Measurements from ENCODE around the gene UBR1. TPM values are rescaled to one million over a fixed set of nuclear protein-coding genes. Genes with fewer than 3 reads are reported as not detected.

The UBR1 gene
- total RNA-seq, 1 donor from 2014 or later = 16.9 TPM

DNA sequence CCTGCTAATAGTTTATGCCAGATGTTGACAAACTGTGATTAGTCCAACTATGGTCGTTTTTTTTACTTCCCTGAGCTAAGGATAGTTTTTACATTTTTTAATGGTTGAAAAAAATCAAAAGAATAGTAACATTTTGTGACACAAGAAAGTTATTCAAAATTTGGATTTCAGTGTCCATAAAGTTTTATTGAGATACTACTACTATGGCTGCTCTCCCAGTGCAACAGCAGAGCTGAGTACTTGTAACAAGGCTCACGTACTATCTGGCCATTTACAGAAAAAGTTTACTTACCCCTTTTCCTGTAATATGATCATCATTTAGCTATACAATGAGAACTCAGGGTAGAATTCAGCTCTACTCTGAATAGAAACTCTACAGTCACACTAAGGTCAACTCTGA, 16.0 kb upstream of the UBR1 start:
- no peak overlapping the region for H3K4me3 ChIP-seq (ENCODE audit: low read depth, low read length)
- H3K27me3 ChIP-seq (ENCODE audit: control insufficient read depth, insufficient read depth, low read length) = no peaks in the 10 kb centered on the region
- no peak for DNase-seq (ENCODE audit: low read depth)
- TF ChIP-seq, protein P1, sequence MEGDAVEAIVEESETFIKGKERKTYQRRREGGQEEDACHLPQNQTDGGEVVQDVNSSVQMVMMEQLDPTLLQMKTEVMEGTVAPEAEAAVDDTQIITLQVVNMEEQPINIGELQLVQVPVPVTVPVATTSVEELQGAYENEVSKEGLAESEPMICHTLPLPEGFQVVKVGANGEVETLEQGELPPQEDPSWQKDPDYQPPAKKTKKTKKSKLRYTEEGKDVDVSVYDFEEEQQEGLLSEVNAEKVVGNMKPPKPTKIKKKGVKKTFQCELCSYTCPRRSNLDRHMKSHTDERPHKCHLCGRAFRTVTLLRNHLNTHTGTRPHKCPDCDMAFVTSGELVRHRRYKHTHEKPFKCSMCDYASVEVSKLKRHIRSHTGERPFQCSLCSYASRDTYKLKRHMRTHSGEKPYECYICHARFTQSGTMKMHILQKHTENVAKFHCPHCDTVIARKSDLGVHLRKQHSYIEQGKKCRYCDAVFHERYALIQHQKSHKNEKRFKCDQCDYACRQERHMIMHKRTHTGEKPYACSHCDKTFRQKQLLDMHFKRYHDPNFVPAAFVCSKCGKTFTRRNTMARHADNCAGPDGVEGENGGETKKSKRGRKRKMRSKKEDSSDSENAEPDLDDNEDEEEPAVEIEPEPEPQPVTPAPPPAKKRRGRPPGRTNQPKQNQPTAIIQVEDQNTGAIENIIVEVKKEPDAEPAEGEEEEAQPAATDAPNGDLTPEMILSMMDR (IDR thresholded peaks at IDR 0.05; ENCODE audit: insufficient read depth, low read length, poor library complexity, severe bottlenecking) = no peak
- no peaks in the 10 kb centered on the region for H3K36me3 ChIP-seq (ENCODE audit: control insufficient read depth, insufficient read depth, low read length)

DNA sequence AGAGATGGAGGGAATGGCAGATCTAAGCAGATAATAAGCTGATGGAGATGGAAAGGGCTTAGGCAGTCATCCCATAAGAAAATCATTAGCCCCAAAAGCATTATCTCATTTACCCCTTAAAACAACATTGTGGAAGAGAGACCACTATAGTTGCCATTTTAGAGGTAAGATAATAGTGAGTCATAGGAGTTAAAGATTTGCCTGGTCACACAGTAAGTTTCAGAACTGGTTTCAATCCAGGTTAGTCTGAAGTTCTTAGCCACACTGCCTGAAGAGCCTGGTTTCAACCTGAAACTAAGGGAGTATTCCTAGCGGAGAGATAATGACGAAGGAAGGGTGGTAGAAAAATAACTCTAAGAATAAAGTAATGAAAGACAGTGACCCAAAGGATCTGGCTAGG, 13.0 kb upstream of the UBR1 start:
- Histone ChIP-seq H3K36me3 (ENCODE audit: control insufficient read depth, insufficient read depth, low read length) (no peaks in the 10 kb centered on the region), H3K4me3 (ENCODE audit: low read depth, low read length) (no peak overlapping the region), H3K27me3 (ENCODE audit: control insufficient read depth, insufficient read depth, low read length) (no peaks in the 10 kb centered on the region)
- no peak for DNase-seq (ENCODE audit: low read depth)
- TF ChIP-seq, protein P1 (IDR thresholded peaks at IDR 0.05; ENCODE audit: insufficient read depth, low read length, poor library complexity, severe bottlenecking) = no peak

DNA sequence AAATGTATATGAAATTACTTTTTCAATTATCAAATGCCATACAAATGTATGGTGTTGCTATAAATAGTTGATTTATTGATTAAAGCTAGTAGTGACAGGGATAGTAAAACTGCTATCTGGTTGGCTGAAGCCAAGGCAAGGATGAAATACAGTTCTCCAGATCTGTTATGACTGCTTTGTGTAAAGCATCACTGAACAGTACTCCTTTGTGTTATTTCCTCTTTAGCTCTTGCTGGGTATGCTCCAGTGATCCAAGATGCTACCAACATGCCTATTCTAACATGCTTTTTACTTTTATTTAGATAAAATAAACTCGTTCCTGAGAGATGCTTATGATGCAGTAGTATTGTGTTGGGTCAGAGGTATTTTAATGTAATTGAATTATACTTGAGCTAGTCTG, 12.4 kb upstream of the UBR1 start:
- H3K4me3 ChIP-seq (ENCODE audit: low read depth, low read length) = no peak overlapping the region

DNA sequence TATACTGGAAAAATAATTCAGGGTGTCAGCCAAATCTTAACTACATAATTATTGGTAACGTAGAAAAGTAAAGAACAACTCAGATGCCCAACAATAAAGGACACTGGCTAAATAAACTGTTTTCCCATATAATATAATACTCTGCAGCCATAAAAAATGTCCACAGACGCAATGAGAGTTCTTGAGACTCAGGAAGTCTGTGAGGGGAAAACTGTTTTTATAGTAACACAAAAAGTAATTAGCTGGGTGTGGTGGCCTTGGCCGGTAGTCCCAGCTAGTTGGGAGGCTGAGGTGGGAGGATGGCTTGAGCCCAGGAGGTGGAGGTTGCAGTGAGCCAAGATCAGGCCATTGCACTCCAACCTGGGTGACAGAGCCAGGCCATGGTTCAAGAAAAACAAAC, 5.5 kb upstream of the UBR1 start:
- TF ChIP-seq, protein P1 (IDR thresholded peaks at IDR 0.05; ENCODE audit: insufficient read depth, low read length, poor library complexity, severe bottlenecking) = no peak
- Histone ChIP-seq H3K36me3 (ENCODE audit: control insufficient read depth, insufficient read depth, low read length) (no peaks in the 10 kb centered on the region), H3K4me3 (ENCODE audit: low read depth, low read length) (no peak overlapping the region), H3K27me3 (ENCODE audit: control insufficient read depth, insufficient read depth, low read length) (no peaks in the 10 kb centered on the region)
- no peak for DNase-seq (ENCODE audit: low read depth)

More for the DNA sequence above, 12.4 kb upstream of the UBR1 start:
- no peaks in the 10 kb centered on the region for H3K27me3 ChIP-seq (ENCODE audit: control insufficient read depth, insufficient read depth, low read length)
- DNase-seq (ENCODE audit: low read depth) = no peak
- H3K36me3 ChIP-seq (ENCODE audit: control insufficient read depth, insufficient read depth, low read length) = no peaks in the 10 kb centered on the region
- TF ChIP-seq, protein P1 (IDR thresholded peaks at IDR 0.05; ENCODE audit: insufficient read depth, low read length, poor library complexity, severe bottlenecking) = no peak

- no peaks in the 10 kb centered on the region for H3K27me3 ChIP-seq (ENCODE audit: control insufficient read depth, insufficient read depth, low read length)
- DNase-seq (ENCODE audit: low read depth) = no peak
- TF ChIP-seq, protein P1 (IDR thresholded peaks at IDR 0.05; ENCODE audit: insufficient read depth, low read length, poor library complexity, severe bottlenecking) = no peak
- no peak overlapping the region for H3K4me3 ChIP-seq (ENCODE audit: low read depth, low read length)
- H3K36me3 ChIP-seq (ENCODE audit: control insufficient read depth, insufficient read depth, low read length) = no peaks in the 10 kb centered on the region
Observed at GRCh38 chr15:43107751-43108150, 1.9 kb upstream of the UBR1 start.

DNA sequence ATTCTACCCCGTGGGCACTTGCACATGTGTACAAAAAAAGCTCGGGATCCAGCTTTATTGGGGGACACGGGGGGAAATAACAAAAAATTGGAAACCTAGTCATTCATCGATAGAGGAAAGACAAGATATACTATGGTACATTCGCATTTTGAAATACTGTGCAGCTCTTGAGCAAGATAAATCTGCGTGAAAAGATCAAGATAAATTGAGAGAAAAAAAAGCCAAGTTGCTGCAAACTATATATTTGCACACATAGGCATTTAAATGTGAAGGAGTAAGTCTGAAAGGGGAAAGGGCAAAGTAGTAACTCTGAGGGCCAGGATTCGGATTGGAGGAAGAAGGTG, 620 bp upstream of the UBR1 start:
- H3K36me3 ChIP-seq (ENCODE audit: control insufficient read depth, insufficient read depth, low read length) = no peaks in the 10 kb centered on the region
- TF ChIP-seq, protein P1 (IDR thresholded peaks at IDR 0.05; ENCODE audit: insufficient read depth, low read length, poor library complexity, severe bottlenecking) = no peak
- no peaks in the 10 kb centered on the region for H3K27me3 ChIP-seq (ENCODE audit: control insufficient read depth, insufficient read depth, low read length)
- DNase-seq (ENCODE audit: low read depth) = no peak
- peak overlapping the region; percentile 84 for H3K4me3 ChIP-seq (ENCODE audit: low read depth, low read length)

Measured in kidney epithelial cell (primary cell).